Measurements from ENCODE around the gene LMOD3.

Gene LMOD3

DNA sequence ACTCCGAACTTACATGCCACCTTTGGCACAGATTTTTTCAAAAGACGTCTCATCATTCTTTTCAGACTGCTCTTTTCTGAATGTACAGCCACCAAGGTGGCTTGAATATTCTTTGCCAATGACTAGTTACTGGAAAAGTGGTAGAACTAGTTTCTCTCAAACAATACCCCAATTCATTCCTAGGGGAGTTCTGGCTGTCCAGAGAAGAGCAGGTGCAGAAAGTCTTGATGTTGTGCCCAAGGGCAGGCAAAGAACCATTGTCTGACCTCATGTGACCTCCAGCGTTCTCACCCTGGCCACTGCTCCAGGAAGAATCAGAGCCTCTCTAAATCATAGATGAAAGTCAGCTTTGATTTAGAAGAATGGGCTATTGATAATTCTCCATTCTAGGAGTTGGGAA lies 5.5 kb downstream of the LMOD3 start:
- Histone ChIP-seq H2BK120ac (ENCODE audit: insufficient read depth, low read length, poor library complexity) (no peak overlapping the region), H3K4ac (ENCODE audit: low read depth, low read length) (no peak overlapping the region), H3K14ac (ENCODE audit: low read length) (no peak overlapping the region), H3K27me3 (ENCODE audit: insufficient read depth, low read length) (no peaks in the 10 kb centered on the region), H3K4me1 (ENCODE audit: control insufficient read depth in 1 of 2, insufficient read depth in 2 of 2, low read length in 2 of 2) (peaks cover 1 to 5% of the 10 kb centered on the region in 2 experiments), H3K36me3 (ENCODE audit: control insufficient read depth in 1 of 2, insufficient read depth in 2 of 2, low read length in 2 of 2) (no peaks in the 10 kb centered on the region), H4K12ac (ENCODE audit: low read depth, low read length) (no peak overlapping the region), H2AFZ (ENCODE audit: insufficient read depth, low read length, poor library complexity) (no peak overlapping the region), H3K23ac (ENCODE audit: low read length) (no peak overlapping the region), H2BK12ac (ENCODE audit: low read length) (no peak overlapping the region), H3K9ac (ENCODE audit: low read length) (no peak overlapping the region), H3K79me1 (ENCODE audit: low read length) (no peaks in the 10 kb centered on the region), H3K4me3 (ENCODE audit: low read depth, low read length) (no peak overlapping the region), H4K91ac (ENCODE audit: low read depth, low read length) (no peak overlapping the region), H2AK5ac (ENCODE audit: low read length) (no peak overlapping the region), H3K4me2 (ENCODE audit: low read length) (peak overlapping the region; percentile 39), H3K18ac (ENCODE audit: low read length) (no peak overlapping the region), H3K9me3 (ENCODE audit: insufficient read depth, low read depth, low read length) (no peaks in the 10 kb centered on the region), H3K27ac (ENCODE audit: low read depth, low read length) (peak overlapping the region; percentile 63), H2BK5ac (ENCODE audit: low read depth, low read length, poor library complexity) (no peak overlapping the region), H3K79me2 (ENCODE audit: control insufficient read depth, insufficient read depth, low read length, poor library complexity) (no peaks in the 10 kb centered on the region), H4K8ac (ENCODE audit: low read depth, low read length) (no peak overlapping the region)
- DNase-seq: peak in 1 of 2 donors; percentile 38
- WGBS (ENCODE audit: extremely low coverage, insufficient coverage, insufficient read length): no CpG with 5 or more reads among the region's 3 CpGs

DNA sequence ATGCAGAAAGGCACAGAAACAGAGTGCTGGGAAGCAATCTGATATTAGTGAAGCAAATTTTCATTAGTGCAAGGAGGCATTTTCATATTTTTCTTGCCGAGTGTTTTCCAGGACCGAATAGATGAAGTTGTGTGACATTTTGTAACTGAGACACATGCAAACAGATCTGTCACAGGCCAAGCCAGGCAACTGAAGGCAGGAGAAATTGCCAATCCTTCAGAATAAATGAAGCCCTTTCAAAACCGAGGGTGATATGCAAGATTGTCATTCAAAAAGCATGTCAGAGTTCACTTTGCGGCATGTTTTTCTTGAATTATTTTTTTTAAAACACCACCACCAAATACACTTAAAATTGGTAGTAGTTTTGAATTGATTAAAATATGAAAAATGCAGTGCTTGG lies 6.2 kb downstream of the LMOD3 start:
- H3K18ac ChIP-seq (ENCODE audit: low read length): no peak overlapping the region
- no peak overlapping the region for H4K8ac ChIP-seq (ENCODE audit: low read depth, low read length)
- WGBS (ENCODE audit: extremely low coverage, insufficient coverage, insufficient read length): no CpG with 5 or more reads among the region's 4 CpGs
- H3K4ac ChIP-seq (ENCODE audit: low read depth, low read length): no peak overlapping the region
- H3K14ac ChIP-seq (ENCODE audit: low read length): no peak overlapping the region
- H2AFZ ChIP-seq (ENCODE audit: insufficient read depth, low read length, poor library complexity): no peak overlapping the region
- H3K4me3 ChIP-seq (ENCODE audit: low read depth, low read length): no peak overlapping the region
- H3K27ac ChIP-seq (ENCODE audit: low read depth, low read length): no peak overlapping the region
- no peaks in the 10 kb centered on the region for H3K79me1 ChIP-seq (ENCODE audit: low read length)
- no peak overlapping the region for H3K4me2 ChIP-seq (ENCODE audit: low read length)
- H3K9me3 ChIP-seq (ENCODE audit: insufficient read depth, low read depth, low read length): no peaks in the 10 kb centered on the region
- H3K36me3 ChIP-seq (ENCODE audit: control insufficient read depth in 1 of 2, insufficient read depth in 2 of 2, low read length in 2 of 2): no peaks in the 10 kb centered on the region
- H3K4me1 ChIP-seq (ENCODE audit: control insufficient read depth in 1 of 2, insufficient read depth in 2 of 2, low read length in 2 of 2): peaks cover 0 to 5% of the 10 kb centered on the region in 2 experiments
- no peak for DNase-seq
- H3K79me2 ChIP-seq (ENCODE audit: control insufficient read depth, insufficient read depth, low read length, poor library complexity): no peaks in the 10 kb centered on the region
- no peak overlapping the region for H2BK120ac ChIP-seq (ENCODE audit: insufficient read depth, low read length, poor library complexity)
- H4K12ac ChIP-seq (ENCODE audit: low read depth, low read length): no peak overlapping the region
- no peak overlapping the region for H3K23ac ChIP-seq (ENCODE audit: low read length)
- H4K91ac ChIP-seq (ENCODE audit: low read depth, low read length): no peak overlapping the region
- H2BK5ac ChIP-seq (ENCODE audit: low read depth, low read length, poor library complexity): no peak overlapping the region
- no peak overlapping the region for H2AK5ac ChIP-seq (ENCODE audit: low read length)
- no peak overlapping the region for H3K9ac ChIP-seq (ENCODE audit: low read length)
- H2BK12ac ChIP-seq (ENCODE audit: low read length): no peak overlapping the region
- H3K27me3 ChIP-seq (ENCODE audit: insufficient read depth, low read length): no peaks in the 10 kb centered on the region

DNA sequence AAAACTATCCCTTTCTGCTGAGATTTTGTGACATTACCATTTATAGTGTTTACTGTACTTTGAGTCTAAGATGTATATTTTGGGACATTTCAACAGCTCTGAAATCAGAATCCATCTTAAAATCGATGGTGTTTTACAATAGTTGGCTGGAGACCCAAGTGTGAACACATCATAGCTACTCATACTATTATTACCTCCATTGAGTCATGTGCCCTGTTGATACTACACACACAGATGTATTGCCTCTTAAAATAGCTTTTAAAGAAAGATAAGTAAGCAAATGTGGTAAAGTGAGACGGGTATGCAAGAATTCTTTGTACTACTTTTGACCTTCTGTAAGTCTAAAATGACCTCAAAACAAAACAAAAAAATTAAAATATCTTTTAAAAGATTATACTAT lies 6.7 kb downstream of the LMOD3 start:
- no peak overlapping the region for H4K8ac ChIP-seq (ENCODE audit: low read depth, low read length)
- no peaks in the 10 kb centered on the region for H3K36me3 ChIP-seq (ENCODE audit: control insufficient read depth in 1 of 2, insufficient read depth in 2 of 2, low read length in 2 of 2)
- H3K27ac ChIP-seq (ENCODE audit: low read depth, low read length): no peak overlapping the region
- H3K14ac ChIP-seq (ENCODE audit: low read length): no peak overlapping the region
- peaks cover 0 to 7% of the 10 kb centered on the region in 2 experiments for H3K4me1 ChIP-seq (ENCODE audit: control insufficient read depth in 1 of 2, insufficient read depth in 2 of 2, low read length in 2 of 2)
- H4K12ac ChIP-seq (ENCODE audit: low read depth, low read length): no peak overlapping the region
- no peak overlapping the region for H3K4me2 ChIP-seq (ENCODE audit: low read length)
- DNase-seq: no peak
- no peak overlapping the region for H3K4ac ChIP-seq (ENCODE audit: low read depth, low read length)
- H2BK12ac ChIP-seq (ENCODE audit: low read length): no peak overlapping the region
- no peak overlapping the region for H3K4me3 ChIP-seq (ENCODE audit: low read depth, low read length)
- WGBS (ENCODE audit: extremely low coverage, insufficient coverage, insufficient read length): no CpG with 5 or more reads among the region's 2 CpGs
- no peaks in the 10 kb centered on the region for H3K79me1 ChIP-seq (ENCODE audit: low read length)
- no peak overlapping the region for H2AFZ ChIP-seq (ENCODE audit: insufficient read depth, low read length, poor library complexity)
- H3K9me3 ChIP-seq (ENCODE audit: insufficient read depth, low read depth, low read length): no peaks in the 10 kb centered on the region
- H3K23ac ChIP-seq (ENCODE audit: low read length): no peak overlapping the region
- H3K9ac ChIP-seq (ENCODE audit: low read length): no peak overlapping the region
- no peak overlapping the region for H2BK5ac ChIP-seq (ENCODE audit: low read depth, low read length, poor library complexity)
- H4K91ac ChIP-seq (ENCODE audit: low read depth, low read length): no peak overlapping the region
- no peak overlapping the region for H2BK120ac ChIP-seq (ENCODE audit: insufficient read depth, low read length, poor library complexity)
- no peaks in the 10 kb centered on the region for H3K27me3 ChIP-seq (ENCODE audit: insufficient read depth, low read length)
- no peaks in the 10 kb centered on the region for H3K79me2 ChIP-seq (ENCODE audit: control insufficient read depth, insufficient read depth, low read length, poor library complexity)
- H3K18ac ChIP-seq (ENCODE audit: low read length): no peak overlapping the region
- H2AK5ac ChIP-seq (ENCODE audit: low read length): no peak overlapping the region

DNA sequence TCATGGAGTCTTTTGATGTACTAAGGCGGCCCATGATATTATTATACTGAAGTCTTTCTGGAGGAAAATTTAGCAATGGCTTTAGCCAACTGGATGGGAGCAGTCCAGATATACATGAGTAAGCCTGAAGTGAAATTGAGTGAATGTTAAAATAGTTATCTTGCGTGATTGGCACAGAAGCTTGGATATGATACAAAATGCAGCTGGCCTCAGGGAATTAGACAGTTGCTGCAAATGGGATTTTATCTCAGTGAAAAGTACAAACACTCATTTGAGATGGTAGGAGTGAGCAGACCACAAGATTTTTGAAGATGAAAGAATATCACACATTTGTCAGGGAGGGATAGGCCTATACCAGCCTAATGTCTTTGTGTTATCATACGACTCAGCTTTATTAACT lies 8.9 kb downstream of the LMOD3 start:
- no CpG with 5 or more reads among the region's 3 CpGs for WGBS (ENCODE audit: extremely low coverage, insufficient coverage, insufficient read length)
- H3K9me3 ChIP-seq (ENCODE audit: insufficient read depth, low read depth, low read length): no peaks in the 10 kb centered on the region

More for the DNA sequence above, 8.9 kb downstream of the LMOD3 start:
- Histone ChIP-seq H3K4me1 (ENCODE audit: control insufficient read depth in 1 of 2, insufficient read depth in 2 of 2, low read length in 2 of 2) (peaks cover 0 to 7% of the 10 kb centered on the region in 2 experiments), H3K79me2 (ENCODE audit: control insufficient read depth, insufficient read depth, low read length, poor library complexity) (no peaks in the 10 kb centered on the region), H3K27ac (ENCODE audit: low read depth, low read length) (no peak overlapping the region), H3K4me2 (ENCODE audit: low read length) (no peak overlapping the region), H2BK5ac (ENCODE audit: low read depth, low read length, poor library complexity) (no peak overlapping the region), H3K79me1 (ENCODE audit: low read length) (no peaks in the 10 kb centered on the region), H3K4me3 (ENCODE audit: low read depth, low read length) (no peak overlapping the region), H3K23ac (ENCODE audit: low read length) (no peak overlapping the region), H3K18ac (ENCODE audit: low read length) (no peak overlapping the region), H2BK12ac (ENCODE audit: low read length) (no peak overlapping the region), H4K91ac (ENCODE audit: low read depth, low read length) (no peak overlapping the region), H3K4ac (ENCODE audit: low read depth, low read length) (no peak overlapping the region), H2AFZ (ENCODE audit: insufficient read depth, low read length, poor library complexity) (no peak overlapping the region), H3K27me3 (ENCODE audit: insufficient read depth, low read length) (no peaks in the 10 kb centered on the region), H4K8ac (ENCODE audit: low read depth, low read length) (no peak overlapping the region), H4K12ac (ENCODE audit: low read depth, low read length) (no peak overlapping the region), H3K9ac (ENCODE audit: low read length) (no peak overlapping the region), H3K14ac (ENCODE audit: low read length) (no peak overlapping the region), H2BK120ac (ENCODE audit: insufficient read depth, low read length, poor library complexity) (no peak overlapping the region), H2AK5ac (ENCODE audit: low read length) (no peak overlapping the region), H3K36me3 (ENCODE audit: control insufficient read depth in 1 of 2, insufficient read depth in 2 of 2, low read length in 2 of 2) (no peaks in the 10 kb centered on the region)
- DNase-seq: no peak

Measured in trophoblast cell (in vitro differentiated cells and primary cell).